ENCODE data around the gene GCSAM. TPM values are rescaled to one million over a fixed set of nuclear protein-coding genes. Genes with fewer than 3 reads are reported as not detected.

GCSAM gene
- total and polyA plus RNA-seq, 2 donors (not counting 3 experiments of a cell fraction or from before 2014, with no cell fraction given), result not detected

DNA sequence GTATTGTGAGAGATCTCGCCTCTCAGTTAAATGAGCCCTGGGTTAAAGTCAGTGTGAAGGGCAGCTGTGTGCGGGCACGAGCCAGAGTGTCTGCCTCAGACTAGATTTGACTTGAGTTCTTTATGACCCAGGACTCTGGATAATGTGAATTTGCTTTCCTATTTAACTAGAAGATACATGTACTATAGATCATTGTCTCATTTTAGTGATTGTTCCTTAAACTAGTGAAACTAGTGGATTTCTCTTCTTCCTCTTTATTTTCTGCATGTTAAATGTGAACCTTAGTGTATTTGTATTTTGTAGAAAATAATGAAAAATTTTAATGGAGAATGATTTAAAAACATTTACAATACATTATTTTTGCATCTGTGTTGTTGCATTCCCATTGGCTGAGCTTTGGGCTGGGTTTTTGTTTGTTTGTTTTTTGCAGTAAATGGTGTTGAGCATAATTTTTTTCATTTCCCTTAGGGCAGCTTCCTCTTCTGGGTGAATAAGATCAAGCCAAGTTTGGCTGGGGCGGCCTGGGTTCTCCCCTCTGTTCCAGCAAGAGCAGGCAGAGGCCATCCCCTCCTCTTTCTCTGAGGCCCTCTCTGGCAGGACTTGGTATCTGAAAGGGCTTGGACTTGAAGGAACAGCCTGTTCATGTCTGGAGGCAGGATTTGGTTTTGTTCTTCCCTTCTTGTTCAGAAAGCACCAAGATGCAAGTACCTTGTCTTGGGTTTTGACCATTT lies 15.0 kb downstream of the GCSAM start:
- Histone ChIP-seq H3K9me1 (replicated peaks; ENCODE audit: control insufficient read depth, extremely low read depth, insufficient read depth, low read length) (no peaks in the 10 kb centered on the region), H4K20me1 (replicated peaks; ENCODE audit: control insufficient read depth, extremely low read depth, insufficient read depth, low read length) (no peaks in the 10 kb centered on the region), H3K79me2 (ENCODE audit: control insufficient read depth, insufficient read depth, low read length) (no peaks in the 10 kb centered on the region), H2AFZ (ENCODE audit: low read depth, low read length) (no peak overlapping the region), H3K4me2 (ENCODE audit: insufficient read depth, low read length) (no peak overlapping the region), H3K36me3 (ENCODE audit: control insufficient read depth in 2 of 2, extremely low read depth in 1 of 2, insufficient read depth in 2 of 2, low read length in 2 of 2) (no peaks in the 10 kb centered on the region), H3K4me3 (replicated peaks in 1 of 3; ENCODE audit: insufficient read depth in 1 of 3, low read depth in 1 of 3, low read length in 3 of 3) (no peak overlapping the region), H3K27me3 (ENCODE audit: control insufficient read depth in 2 of 2, insufficient read depth in 2 of 2, low read length in 2 of 2) (no peaks in the 10 kb centered on the region), H3K9me3 (replicated peaks; ENCODE audit: control insufficient read depth, insufficient read depth, low read length) (no peaks in the 10 kb centered on the region), H3K4me1 (ENCODE audit: control insufficient read depth, extremely low read depth, insufficient read depth, low read length) (peaks cover 7% of the 10 kb centered on the region), H3K27ac (ENCODE audit: insufficient read depth, low read depth, low read length) (no peak overlapping the region), H3K9ac (replicated peaks; ENCODE audit: extremely low read depth, insufficient read depth, low read length) (no peak overlapping the region)
- intact Hi-C loops (cut with micrococcal nuclease) (loop anchor here (10.0 kb wide), 2 partner anchors 207 to 317 kb away; no protein-coding TSS in a partner anchor), dilution Hi-C loops (cut with MboI; ENCODE audit: extremely low pct_ligation_motif_present, low sequenced_read_pairs) (no loop called here)
- POLR2A ChIA-PET, result no interaction called here
- TF ChIP-seq GATA2 (IDR thresholded peaks at IDR 0.05; ENCODE audit: insufficient read depth, insufficient read length, low read depth, low read length) (no peak), JUN (IDR thresholded peaks at IDR 0.05; ENCODE audit: borderline replicate concordance, insufficient read depth, insufficient read length, low read depth) (no peak), EZH2 (IDR thresholded peaks at IDR 0.05; ENCODE audit: borderline replicate concordance, low read depth, low read length, severe bottlenecking) (no peak), POLR2A (IDR thresholded peaks at IDR 0.05; ENCODE audit: low read depth, low read length) (no peak), POLR2AphosphoS5 (IDR thresholded peaks at IDR 0.05; ENCODE audit: insufficient read depth, low read depth, low read length) (no peak), FOS (IDR thresholded peaks at IDR 0.05; ENCODE audit: borderline replicate concordance, insufficient read depth, low read length) (no peak), MYC (IDR thresholded peaks at IDR 0.05; ENCODE audit: low read depth, low read length) (no peak)
- TF ChIP-seq, protein P1, sequence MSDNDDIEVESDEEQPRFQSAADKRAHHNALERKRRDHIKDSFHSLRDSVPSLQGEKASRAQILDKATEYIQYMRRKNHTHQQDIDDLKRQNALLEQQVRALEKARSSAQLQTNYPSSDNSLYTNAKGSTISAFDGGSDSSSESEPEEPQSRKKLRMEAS (IDR thresholded peaks at IDR 0.05; ENCODE audit: insufficient read depth, insufficient read length), result no peak
- TF ChIP-seq, protein P2, sequence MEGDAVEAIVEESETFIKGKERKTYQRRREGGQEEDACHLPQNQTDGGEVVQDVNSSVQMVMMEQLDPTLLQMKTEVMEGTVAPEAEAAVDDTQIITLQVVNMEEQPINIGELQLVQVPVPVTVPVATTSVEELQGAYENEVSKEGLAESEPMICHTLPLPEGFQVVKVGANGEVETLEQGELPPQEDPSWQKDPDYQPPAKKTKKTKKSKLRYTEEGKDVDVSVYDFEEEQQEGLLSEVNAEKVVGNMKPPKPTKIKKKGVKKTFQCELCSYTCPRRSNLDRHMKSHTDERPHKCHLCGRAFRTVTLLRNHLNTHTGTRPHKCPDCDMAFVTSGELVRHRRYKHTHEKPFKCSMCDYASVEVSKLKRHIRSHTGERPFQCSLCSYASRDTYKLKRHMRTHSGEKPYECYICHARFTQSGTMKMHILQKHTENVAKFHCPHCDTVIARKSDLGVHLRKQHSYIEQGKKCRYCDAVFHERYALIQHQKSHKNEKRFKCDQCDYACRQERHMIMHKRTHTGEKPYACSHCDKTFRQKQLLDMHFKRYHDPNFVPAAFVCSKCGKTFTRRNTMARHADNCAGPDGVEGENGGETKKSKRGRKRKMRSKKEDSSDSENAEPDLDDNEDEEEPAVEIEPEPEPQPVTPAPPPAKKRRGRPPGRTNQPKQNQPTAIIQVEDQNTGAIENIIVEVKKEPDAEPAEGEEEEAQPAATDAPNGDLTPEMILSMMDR (IDR thresholded peaks at IDR 0.05; ENCODE audit: extremely low read depth in 1 of 2, insufficient read depth in 1 of 2, low read depth in 1 of 2, low read length in 2 of 2), result no peak
- BruUV-seq (replicated peaks), result no TSS peak
- DNase-seq (ENCODE audit: low read depth, low spot score) (no peak), FAIRE-seq (no peak)
- CTCF ChIA-PET, result interaction anchor here (0.9 to 1.8 kb wide), 2 partner anchors 13 to 402 kb away, joined by 3 to 5 read pairs; no protein-coding TSS in a partner anchor

Data from endothelial cell of umbilical vein (primary cell).